MM.1S (cell line): ENCODE data around the gene TLE3.

Experiments
- CTCF ChIP-seq: fragments of 300-600 bp; sonication (generic); IDR thresholded peaks from 2 replicates; pipeline ENCODE4 v1.5.1; 2016; ENCODE audit warnings: antibody characterized with exemption, low read length, mixed read lengths
- EZH2 ChIP-seq: fragments of 300-600 bp; sonication (generic); optimal IDR thresholded peaks from 2 replicates; pipeline ENCODE3; 2017; ENCODE audit warnings: low read depth, mild to moderate bottlenecking, antibody characterized with exemption, low read length, mixed read lengths

GRCh38 chr15:70069716-70070115 is 28.0 kb downstream of the TLE3 start:
- TF ChIP-seq CTCF (no peak), EZH2 (no peak)
